ENCODE results near the gene ANO7. TPM values are rescaled to one million over a fixed set of nuclear protein-coding genes. Genes with fewer than 3 reads are reported as not detected.

ANO7 gene
- total and polyA plus RNA-seq, 2 of the 8 experiments (the other 6 are each of a cell fraction or from before 2014, with no cell fraction given): 3.2 to 6.9 TPM

DNA sequence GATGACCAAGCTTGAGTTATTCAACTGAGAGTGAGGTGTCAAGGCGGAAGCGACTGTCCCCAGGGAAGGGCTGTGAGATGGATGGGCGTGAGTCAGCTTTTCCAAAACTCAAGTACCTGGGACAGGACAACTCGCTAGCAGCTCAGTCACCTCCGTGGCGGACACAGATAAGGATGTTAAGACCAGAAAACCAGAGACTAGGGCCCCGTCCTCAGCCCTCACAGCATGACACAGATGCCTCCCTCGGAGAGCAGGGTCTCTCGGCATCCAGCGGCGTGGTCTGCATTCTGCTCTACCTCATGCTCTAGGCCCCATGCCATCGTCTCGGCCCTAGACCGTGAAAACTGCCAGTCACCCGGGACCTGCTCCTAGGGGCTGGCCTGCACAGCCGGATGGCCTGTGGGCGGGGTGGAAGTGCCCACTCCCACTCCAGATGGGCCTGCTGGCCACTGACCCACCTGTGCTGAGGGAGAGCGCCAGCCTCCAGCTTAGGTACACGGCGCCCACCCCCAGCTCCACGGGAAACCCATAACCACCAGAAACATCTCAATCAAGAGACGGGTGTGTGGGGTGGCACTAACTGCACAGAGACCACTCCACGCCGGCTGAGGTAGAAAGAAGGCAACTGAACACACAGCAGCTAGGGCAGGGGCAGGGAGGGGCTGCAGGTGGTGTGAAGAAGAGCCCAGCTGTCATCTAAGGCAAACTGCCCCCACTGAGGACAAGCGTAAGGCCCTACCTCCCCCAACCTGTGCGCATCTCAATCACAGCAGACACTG is 39.8 kb downstream of the ANO7 start:
- Histone ChIP-seq H3K4me1 (replicated peaks in 1 of 4; ENCODE audit: control insufficient read depth in 3 of 4, insufficient read depth in 4 of 4, low read length in 3 of 4) (no peaks in the 10 kb centered on the region; a peak in 1 of 7 replicates), H3K4me2 (ENCODE audit: insufficient read depth in 1 of 2, low read depth in 2 of 2, low read length in 2 of 2) (no peak overlapping the region), H3K36me3 (ENCODE audit: control insufficient read depth in 2 of 4, insufficient read depth in 4 of 4, low read length in 3 of 4) (peaks cover 15 to 39% (median 33%) of the 10 kb centered on the region in 4 experiments), H3K14ac (ENCODE audit: insufficient read length) (no peak overlapping the region), H3K56ac (replicated peaks; ENCODE audit: insufficient read length, low read depth, low read length) (no peak overlapping the region), H4K91ac (replicated peaks; ENCODE audit: insufficient read length, low read length) (no peak overlapping the region), H3K4ac (replicated peaks; ENCODE audit: insufficient read length, low read depth, low read length) (no peak overlapping the region), H3K23ac (ENCODE audit: insufficient read length) (no peak overlapping the region), H2BK15ac (ENCODE audit: low read length) (no peak overlapping the region), H2AK5ac (ENCODE audit: low read depth, low read length) (no peak overlapping the region), H4K20me1 (replicated peaks in 1 of 2; ENCODE audit: control insufficient read depth in 1 of 2, insufficient read depth in 2 of 2, low read length in 2 of 2) (peaks cover 20 to 30% of the 10 kb centered on the region in 2 experiments), H4K5ac (ENCODE audit: insufficient read length, low read depth, low read length) (no peak overlapping the region), H3K9ac (replicated peaks in 1 of 4; ENCODE audit: extremely low read depth in 1 of 4, low read depth in 3 of 4, low read length in 3 of 4) (no peak overlapping the region), H3K18ac (ENCODE audit: extremely low read depth, low read length) (no peak overlapping the region), H2BK12ac (ENCODE audit: low read depth, low read length) (no peak overlapping the region), H3K79me1 (ENCODE audit: low read depth, low read length) (peaks cover 3% of the 10 kb centered on the region; the same call in 1 of the 2 replicates), H3K79me2 (ENCODE audit: control insufficient read depth in 1 of 2, insufficient read depth in 2 of 2, low read length in 2 of 2) (no peaks in the 10 kb centered on the region), H2BK5ac (ENCODE audit: low read depth, low read length) (no peak overlapping the region), H3K27me3 (replicated peaks in 1 of 4; ENCODE audit: control insufficient read depth in 3 of 4, extremely low read depth in 1 of 4, insufficient read depth in 3 of 4, low read length in 3 of 4) (no peaks in the 10 kb centered on the region), H3K27ac (ENCODE audit: low read depth, low read length) (no peak overlapping the region), H3K9me3 (ENCODE audit: insufficient read depth in 2 of 2, low read depth in 1 of 2, low read length in 1 of 2) (no peaks in the 10 kb centered on the region), H2BK120ac (replicated peaks; ENCODE audit: low read depth, low read length) (no peak overlapping the region), H4K8ac (ENCODE audit: extremely low read depth, insufficient read depth, low read length) (peak overlapping the region; percentile 20; the same call in 1 of the 2 replicates), H2BK20ac (ENCODE audit: low read length) (no peak overlapping the region), H2AFZ (ENCODE audit: low read length) (no peak overlapping the region), H3K4me3 (ENCODE audit: extremely low read depth in 1 of 4, insufficient read depth in 2 of 4, low read depth in 3 of 4, low read length in 4 of 4) (no peak overlapping the region), H3K23me2 (ENCODE audit: low read depth, low read length) (no peaks in the 10 kb centered on the region)
- POLR2A ChIA-PET (ENCODE audit: partially characterized antibody): interaction anchor here (0.6 to 1.3 kb wide), 2 partner anchors 12 to 132 kb away, joined by 3 read pairs; no protein-coding TSS in a partner anchor
- CTCF ChIA-PET (ENCODE audit: partially characterized antibody): interaction anchor here (0.9 to 1.6 kb wide), 5 partner anchors 9 to 377 kb away, joined by 3 to 4 read pairs (median 3); no protein-coding TSS in a partner anchor
- DNase-seq (ENCODE audit: low read depth in 1 of 2, low spot score in 2 of 2) (no peak), FAIRE-seq (no peak)
- 90% methylated on average over 26 of the region's 26 CpGs; no CpG with 5 or more reads in 1 of the 2 experiments for WGBS, 2 experiments (ENCODE audit: extremely low coverage in 1 of 2, insufficient coverage in 1 of 2, insufficient read length in 1 of 2, insufficient replicate concordance in 2 of 2, low coverage in 1 of 2, low lambda C conversion rate in 2 of 2, missing lambda C conversion rate in 1 of 2)
- TF ChIP-seq RNF2 (IDR thresholded peaks at IDR 0.05; ENCODE audit: borderline replicate concordance, low read depth, low read length, missing control alignments, poor library complexity, severe bottlenecking) (no peak), PHF8 (conservative IDR thresholded peaks at IDR 0.05; ENCODE audit: low read depth, low read length) (no peak), TEAD4 (IDR thresholded peaks at IDR 0.05; ENCODE audit: low read depth, low read length) (no peak), GTF2F1 (IDR thresholded peaks at IDR 0.05; ENCODE audit: borderline replicate concordance, low read depth, low read length) (no peak), SUZ12 (IDR thresholded peaks at IDR 0.05; ENCODE audit: low read length) (no peak), SAP30 (IDR thresholded peaks at IDR 0.05; ENCODE audit: insufficient read depth, insufficient replicate concordance, low read length) (no peak), POLR2AphosphoS5 (IDR thresholded peaks at IDR 0.05; ENCODE audit: low read depth, low read length) (no peak; the same call in none of the 2 replicates), CHD1 (IDR thresholded peaks at IDR 0.05; ENCODE audit: low read depth, low read length) (no peak), NRF1 (IDR thresholded peaks at IDR 0.05; ENCODE audit: low read depth, low read length) (no peak), RXRA (IDR thresholded peaks at IDR 0.05; ENCODE audit: insufficient read depth, low read depth, low read length) (no peak), SP2 (IDR thresholded peaks at IDR 0.05; ENCODE audit: low read length) (no peak), CBX5 (IDR thresholded peaks at IDR 0.05; ENCODE audit: low read depth, low read length) (no peak)
